Measurements from ENCODE around the gene PRKCB.
"Not testable (repeated sequence)": the region's sequence is repeated elsewhere in the genome, so short reads cannot be mapped to it uniquely, and the experiment has no call there.

Gene PRKCB

DNA sequence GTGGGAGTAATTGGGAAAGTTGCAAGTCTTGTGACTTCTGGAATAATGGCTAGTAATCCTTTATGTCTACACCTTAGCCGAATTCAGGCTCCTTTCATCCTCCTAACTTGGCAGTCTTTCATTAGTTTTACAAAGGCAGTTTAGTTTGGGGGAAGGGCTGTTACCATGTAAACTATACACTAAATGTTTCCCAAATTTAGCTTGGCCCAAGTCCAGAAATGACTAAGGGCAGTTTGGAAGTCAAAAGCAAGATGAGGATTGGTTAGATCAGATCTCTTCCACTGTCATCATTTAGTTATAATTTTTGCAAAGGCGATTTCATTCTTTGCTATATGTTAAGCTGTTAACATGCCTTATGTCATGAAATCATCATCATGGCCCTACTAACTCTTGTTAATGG lies 304.9 kb downstream of the PRKCB start:
- DNase-seq = no peak

DNA sequence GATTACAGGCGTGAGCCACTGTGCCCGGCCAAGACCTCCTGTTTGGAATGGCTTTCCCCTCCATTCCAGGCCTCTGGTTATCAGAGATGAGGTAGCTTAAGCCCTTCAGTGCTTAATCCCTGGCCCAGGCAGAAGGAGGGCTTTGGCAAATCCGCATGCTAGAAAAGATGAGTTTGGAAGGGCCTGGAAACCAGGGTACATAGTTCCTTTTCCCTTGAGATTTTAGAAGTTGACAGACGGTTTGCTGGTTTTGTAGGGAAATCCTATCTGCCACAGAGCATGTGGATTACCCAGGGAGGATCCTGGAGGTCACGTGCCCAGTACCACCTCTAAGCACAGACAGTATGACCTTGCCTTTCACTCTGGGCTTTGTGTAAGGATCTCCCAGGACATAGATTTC lies 305.7 kb downstream of the PRKCB start:
- DNase-seq = no peak

DNA sequence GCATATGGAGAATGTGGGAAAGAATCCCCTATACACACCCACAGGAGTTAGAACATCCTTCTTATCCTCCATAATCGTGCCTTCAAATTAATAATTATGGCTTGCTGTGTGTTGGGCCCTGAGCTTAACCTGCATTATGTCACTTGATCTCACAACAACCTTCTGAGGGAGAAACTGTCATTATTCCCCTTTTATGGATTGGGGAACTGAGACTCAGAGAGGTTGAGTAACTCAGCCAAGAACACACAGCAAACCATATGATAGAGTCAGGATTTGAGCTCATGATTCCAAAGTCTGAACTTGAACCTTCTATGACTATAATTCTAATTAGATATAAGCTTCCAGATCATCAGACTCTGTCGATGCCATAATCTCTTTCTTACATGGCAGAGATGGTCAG lies 306.1 kb downstream of the PRKCB start:
- DNase-seq = no peak

DNA sequence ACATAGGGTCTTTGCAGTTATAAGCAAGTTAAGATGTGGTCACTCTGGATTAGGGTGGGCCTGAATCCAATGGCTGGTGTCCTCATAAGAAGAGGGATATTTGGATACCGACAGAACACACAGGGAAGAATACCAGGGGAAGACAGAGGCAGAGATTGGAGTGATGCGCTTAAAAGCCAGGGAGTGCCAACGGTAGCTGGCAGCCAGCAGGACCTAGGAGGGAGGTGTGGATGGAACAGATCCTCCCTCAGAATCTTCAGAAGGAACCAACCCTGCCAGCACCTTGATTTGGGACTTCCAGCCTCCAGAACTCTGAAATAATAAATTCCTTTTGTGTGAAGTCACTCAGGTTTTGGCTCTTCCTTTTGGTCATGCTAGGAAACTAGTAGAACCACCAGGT lies 310.1 kb downstream of the PRKCB start:
- no peak for DNase-seq

DNA sequence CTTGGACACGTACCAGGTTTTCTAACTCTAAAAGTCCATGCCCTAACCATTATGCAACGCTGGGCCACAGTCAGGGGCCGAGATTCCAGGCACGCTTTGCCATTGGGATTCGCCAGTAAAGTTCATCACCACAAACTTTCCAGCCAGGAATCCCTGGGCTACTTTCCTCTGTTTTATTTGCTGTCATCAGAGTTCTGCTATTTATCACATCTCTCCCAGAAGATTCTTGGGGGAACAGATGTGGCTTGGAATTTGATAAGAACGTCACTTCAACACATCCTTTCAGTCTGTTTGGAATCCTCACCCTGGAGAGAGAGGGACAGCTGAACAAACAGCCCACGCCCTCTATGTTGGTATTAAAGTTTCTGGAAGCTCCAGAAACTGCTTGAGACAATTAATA lies 310.7 kb downstream of the PRKCB start:
- DNase-seq = no peak

DNA sequence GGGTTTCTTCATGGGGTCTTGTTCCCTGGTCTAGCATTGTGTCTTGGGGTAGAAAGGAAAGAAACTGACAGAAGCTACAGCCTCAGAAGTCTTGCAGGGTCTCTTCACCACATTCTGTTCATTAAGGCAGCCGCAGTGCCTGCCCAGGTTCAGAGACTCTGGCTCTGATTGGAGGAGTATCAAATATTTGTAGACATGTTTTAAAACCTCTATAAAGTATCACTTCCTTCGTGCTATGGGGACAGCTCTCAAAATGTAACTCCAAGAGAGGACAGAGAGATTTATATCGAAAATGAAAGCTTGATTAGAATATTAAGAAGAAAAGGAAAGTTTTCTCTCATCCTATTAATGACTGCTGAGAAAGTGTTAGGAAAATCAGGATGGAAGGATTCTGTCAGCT lies 313.3 kb downstream of the PRKCB start:
- DNase-seq = no peak

DNA sequence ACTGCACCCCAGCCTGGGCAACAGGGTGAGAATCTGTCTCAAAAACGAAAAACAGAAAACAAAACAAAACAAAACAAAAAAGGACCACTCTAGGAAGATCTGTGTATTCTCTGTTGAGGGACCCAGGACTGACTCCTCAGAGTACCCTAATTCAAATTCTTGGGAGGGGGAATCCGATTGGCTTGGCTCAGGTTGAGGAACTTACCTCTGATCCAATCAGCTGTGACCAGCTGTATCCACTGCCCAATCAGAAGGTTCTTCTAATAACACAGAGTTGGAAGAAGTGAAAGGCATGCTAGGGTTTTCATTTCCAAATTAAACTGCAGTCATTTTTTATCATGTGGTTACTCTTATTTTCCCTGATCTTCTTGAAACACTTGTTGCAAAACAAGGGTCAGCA lies 314.5 kb downstream of the PRKCB start:
- no peak for DNase-seq

DNA sequence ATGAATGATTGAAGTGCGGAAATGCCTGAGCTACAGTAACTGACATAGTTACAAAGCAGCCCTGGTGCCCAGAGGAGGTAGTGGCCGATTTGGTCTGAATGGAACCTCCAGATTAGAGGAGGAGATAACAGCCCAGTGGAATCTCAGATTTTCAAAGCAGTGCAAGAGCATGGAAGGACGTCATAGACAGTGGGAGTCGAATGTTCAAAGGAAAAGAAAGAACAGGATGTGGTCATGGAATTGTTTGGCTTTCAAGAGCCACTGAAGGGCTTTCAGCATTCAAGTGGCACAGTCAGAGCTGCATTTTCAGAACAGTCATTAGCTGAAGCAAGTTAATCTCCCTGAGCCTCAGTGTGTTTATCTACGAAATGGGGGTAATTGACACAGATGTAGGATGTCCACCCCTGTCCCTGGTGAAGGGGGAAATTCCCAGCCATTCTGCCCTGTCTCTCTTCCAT lies 315.7 kb downstream of the PRKCB start:
- DNase-seq = no peak

DNA sequence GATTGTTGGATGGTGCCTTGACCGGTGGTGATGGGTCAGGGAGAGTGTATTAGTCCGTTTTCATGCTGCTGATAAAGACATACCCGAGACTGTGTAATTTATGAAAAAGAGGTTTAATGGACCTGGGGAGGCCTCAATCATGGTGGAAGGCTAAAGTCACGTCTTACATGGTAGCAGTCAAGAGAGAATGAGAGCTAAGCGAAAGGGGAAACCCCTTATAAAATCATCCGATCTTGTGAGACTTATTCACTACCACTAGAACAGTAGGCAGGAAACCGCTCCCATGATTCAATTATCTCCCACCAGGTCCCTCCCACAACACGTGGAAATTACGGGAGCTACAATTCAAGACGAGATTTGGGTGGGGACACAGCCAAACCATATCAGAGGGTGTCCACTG lies 316.3 kb downstream of the PRKCB start:
- not testable (repeated sequence) for DNase-seq

DNA sequence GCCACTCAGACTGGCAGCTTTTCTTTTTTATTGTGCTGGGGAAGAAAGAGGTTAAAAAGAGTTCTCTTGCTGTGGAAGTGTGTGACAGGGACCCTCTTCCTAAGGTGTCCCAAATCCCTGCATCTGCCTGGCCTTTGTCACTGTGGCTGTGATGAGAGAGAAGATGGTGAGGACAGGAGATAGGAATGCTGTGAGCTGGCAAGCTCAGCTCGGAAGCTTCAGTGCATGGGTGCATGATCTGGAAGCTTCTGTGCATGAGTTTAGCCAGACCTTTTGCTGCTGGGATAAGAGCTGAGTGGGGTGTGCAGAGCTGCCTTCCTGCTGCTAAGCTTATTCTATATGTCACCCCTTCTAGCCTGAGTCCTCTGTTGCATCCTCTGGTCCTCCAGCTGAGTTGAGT lies 317.0 kb downstream of the PRKCB start:
- DNase-seq = no peak

DNA sequence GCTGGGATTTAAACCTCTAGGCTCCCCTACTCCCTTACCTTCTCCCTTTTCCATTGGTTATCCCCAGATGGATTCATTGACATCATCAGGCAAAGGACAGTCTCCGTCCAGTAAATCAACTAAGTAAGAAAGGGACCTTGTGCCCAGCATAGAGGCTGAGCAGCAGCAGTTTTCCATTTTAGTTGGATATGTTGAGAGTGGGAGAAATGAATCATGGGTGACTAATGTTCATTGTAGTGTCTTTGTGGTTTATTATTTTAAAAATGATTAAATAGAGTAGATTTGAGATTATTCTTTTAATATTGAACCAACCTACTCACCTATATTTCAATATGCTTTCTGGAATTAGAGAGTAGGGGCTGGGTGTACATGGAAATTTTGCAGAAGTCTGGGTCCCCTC lies 321.0 kb downstream of the PRKCB start:
- no peak for DNase-seq

DNA sequence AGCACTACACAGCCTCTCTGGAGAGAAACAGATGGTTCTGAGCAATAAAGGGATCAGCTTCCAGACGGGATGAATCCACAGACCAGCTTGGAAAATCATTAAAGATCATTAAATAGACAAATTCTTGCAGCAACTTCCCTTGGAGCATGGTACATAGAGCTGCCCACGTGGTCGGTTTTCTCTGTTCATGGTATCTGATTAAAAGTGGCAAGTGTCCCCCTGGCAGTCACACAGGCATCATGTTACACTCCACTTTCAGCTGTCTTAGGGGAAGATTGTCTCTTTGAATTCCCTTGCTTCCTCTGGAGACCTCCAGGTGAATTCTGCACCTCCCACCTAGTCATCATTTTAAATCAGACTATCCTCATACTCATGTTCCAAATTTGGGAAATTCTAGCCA lies 328.2 kb downstream of the PRKCB start:
- DNase-seq = no peak

DNA sequence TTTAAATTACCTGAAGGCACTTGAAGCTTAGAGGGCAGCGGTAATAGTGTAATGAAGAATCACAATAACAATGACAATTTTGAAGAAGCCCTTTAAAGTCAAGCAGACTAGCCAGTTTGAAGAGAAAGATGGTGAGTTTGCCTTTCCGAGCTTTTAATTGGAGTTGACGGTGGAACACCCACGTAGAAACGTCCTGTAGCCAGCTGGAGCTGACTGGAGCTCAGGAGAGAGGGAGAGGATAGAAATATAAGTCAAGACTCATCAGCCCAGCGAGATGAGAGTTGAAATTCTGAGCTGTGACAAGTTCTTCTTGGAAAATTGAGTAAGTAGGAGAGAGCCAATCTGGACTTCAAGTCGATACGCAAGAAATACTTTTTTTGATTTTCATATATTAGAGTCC lies 328.6 kb downstream of the PRKCB start:
- DNase-seq = no peak

DNA sequence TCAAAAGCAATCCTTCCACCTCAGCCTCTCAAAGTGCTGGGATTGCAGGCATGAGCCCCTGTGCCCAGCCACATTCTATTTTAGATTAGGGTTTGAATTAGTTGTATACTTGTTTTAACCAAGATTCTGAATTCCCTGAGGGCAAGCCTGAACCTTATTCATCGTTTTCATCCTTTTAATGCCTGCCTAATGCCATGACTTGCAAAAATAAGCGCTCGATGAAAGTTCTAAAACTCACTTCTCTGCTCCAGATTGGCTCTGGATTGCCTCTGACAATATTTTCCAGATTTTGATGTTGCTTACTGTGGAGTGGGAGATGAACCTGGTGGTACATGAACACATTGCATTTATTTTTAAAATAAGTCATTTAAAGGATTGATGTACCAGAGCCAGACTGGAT lies 329.5 kb downstream of the PRKCB start:
- DNase-seq = no peak

DNA sequence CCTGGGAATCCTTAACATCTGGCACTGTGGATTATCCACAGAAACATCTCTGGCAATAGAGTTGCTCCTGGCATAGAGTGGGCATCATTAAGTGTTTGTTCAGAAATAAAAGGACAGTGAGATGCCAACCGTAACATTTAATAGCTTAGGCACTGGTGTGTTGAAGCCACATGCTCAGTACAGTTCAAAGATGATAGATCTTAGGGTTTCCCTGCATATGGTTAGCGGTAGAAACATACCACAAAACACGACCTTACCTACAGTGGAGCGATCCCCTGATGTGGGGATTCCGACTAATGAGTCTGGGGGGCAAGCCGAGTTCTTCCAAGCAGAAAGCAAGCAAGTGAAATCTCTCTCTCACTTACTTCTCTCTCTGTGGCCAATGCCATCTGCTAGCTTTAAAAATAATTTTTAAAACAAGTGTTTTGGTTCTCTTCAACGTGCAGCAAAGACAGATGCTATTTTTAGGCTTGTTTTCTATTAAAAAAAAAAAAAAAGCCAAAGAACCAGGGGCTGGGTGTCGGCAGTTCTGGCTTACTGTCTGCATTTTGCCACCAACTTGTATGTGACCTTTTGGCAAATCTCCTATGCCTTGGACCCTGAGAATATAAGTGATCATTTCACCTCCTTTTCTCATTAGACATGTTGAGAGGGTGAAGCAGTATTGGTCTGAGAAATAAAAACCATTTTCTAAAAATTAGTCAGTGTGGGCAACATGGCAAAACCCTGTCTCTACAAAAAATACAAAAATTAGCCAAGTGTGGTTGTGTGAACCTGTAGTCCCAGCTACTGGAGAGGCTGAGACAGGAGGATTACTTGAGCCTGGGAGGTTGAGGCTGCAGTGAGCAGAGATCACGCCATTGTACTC lies 331.1 kb downstream of the PRKCB start:
- no peak for DNase-seq

DNA sequence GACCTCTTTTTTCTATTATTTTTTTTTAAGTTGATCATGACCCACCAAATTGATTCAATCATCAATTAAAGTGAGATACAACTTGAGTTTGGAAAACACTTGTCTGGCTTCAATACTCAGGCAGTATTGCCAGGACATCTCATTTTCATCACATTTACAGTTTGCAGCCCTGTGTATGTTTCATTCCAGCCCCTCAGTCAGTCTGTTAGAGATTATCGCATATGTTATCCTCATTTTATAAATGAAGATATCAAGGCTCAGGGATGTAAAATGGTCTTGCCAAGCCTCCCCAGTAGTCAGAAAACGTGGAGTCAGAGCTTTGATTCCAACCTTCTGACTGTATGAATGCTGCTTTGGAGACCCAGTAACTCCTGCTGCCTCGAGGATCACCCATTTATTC lies 333.1 kb downstream of the PRKCB start:
- DNase-seq = no peak

DNA sequence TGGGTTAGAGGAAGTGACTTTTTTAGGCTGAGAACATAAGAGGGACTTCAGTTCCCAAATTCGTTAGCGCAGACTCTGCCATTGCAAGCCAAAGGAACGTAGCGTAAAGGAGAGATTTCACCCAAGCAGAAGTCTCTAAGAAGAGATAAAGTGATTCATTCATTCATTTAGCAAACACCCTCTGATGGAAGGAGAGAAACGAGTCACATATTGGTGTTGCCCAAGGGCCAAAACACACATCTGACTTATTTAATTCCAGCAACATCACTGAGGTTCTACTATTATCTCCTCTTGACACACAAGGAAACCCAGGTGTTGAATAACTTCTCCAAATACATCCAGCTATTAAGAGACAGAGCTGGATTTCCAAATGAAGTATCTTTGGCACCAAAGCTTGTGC lies 334.6 kb downstream of the PRKCB start:
- no peak for DNase-seq

DNA sequence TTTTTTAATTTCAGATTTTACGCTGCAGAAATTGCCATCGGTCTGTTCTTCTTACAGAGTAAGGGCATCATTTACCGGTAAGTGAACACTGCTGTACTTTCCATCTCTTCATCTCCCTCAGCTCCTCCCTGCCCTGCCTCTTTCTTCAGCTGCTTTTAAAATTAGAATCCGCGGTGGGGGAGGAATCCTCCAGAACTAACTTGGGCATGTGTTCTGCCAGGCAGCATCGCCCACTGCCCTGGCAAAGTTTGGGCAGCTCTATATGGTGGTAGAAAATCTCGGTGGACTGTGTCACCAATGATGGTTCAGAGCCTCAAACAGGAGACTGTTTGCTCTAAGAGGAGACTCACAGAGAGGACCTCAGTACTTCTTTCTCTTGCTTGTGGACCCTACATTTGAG lies 338.7 kb downstream of the PRKCB start:
- DNase-seq = no peak

DNA sequence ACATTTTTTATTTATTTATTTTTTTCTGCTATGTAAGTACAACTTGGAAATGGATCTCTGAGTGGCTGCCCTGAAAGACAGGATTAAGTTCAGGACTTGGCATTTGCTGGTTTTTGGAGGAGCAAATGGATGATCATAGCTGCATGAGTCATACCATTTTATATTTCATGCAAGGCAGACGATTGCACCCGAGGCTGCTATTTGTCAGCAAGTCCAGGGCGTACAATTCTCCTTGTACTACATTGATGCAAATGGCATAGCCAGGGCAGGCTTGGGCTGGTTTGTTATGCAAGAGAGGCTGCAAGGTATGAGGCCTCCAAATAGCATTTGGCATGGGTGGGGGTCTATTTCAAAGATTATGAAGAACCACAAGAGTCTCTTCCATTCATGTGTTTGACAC lies 339.2 kb downstream of the PRKCB start:
- no peak for DNase-seq

DNA sequence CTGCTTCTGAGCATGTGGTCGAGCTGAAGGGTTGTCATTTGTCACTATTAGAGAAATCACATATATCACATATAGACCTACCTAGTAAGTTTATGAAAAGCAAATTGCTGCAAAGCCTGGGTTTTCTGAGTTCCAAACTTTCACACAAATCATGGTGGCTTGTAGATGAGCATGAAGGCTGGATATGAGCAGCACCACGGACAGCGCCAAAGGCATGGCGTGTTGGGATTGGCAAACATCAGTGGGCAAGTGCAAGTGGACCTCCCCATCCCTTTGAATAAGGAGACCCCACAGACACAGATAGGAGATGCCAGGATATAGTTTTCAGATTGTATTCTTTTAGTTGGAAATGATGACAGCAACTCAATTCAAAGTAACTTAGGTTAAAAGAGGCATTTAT lies 342.7 kb downstream of the PRKCB start:
- DNase-seq = no peak

DNA sequence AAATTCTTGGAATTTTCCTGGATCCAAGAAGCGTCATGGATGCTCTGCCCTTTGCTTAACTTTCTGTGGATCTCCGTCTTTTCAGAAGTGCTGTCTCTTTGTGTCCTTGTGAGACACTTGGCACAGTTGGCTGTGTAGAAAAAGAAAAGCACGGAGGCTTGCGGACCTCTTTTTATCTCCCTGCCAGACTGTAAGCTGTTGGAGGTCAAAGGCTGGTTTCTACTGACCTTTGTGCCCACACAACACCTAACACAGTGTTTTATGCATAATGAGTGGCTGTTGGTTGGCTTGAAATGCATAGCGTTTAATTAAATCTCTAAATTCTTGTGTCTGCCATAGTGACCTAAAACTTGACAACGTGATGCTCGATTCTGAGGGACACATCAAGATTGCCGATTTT lies 344.7 kb downstream of the PRKCB start:
- DNase-seq = no peak

DNA sequence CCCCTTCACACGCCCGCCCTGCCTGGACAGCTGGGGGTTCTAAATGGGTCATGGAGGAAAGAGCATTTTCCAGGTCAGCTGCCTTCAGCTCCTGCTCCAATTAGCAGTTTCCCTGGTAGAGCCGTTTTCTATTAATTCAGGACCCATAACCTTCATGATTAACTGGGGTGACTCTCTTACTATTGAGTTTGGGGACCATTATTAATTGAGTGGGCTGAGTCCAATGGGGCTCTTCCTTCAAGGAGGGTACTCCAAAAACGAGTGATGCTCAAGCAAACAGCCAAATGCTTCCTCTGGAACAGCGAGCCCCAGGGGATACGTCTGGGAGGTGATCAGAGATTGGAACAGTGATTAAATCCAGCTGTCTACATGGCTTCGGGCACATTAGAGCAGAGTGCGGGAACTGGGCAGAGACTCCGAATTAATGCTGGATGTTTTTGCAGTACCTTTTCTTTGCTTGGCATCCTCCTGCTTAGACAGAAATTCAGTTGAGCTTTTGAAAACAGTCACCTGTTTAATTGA lies 352.3 kb downstream of the PRKCB start:
- no peak for DNase-seq

DNA sequence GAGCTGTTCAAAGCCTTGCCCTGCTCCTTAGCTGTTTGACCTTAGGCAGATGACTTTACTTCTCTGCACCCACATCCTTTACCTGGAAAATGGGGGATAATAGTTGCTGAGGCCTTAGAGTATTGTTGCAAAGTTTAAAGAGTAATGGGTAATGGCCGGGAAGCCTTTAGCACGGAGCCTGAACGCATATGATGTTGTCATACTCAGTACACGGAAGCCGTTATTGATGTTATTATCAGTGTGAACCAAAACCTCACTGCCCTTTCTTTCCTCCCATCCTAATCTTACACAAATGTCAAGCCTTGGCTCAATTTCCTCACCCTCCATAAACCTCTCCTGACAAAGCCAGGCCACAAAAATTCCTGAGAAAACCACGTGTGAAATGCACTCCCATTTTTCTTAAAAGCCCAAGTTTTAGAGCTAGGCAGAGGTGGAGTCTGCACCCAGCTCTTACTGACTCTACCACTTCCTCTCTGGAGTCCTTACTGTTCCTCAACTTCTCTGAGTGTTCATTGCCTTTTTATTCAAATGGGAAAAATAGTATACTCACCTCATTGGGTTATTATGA lies 353.1 kb downstream of the PRKCB start:
- no peak for DNase-seq

DNA sequence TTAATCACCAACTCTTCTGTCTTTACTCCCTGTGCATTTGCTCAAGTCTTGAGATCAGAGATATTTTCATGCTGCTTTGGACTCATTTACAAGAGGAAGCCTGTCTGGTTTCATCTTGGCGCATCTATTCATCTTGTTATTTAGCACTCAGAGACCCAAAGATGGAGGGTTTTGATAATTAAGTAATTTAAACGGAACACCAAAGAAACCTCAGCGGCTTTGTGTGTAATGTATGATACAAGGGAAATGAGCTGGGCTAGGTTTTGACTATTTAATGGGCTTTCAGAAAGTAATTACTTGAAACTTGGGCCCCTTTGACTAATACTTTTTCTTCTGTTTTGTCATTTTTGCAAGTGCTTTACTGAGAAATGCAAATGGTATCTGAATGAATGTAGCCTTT lies 354.2 kb downstream of the PRKCB start:
- no peak for DNase-seq

All from AML-193 (cell line).